Frontal cortex (tissue), 4 donors: ENCODE results near the gene DUOX2. TPM values are rescaled to one million over a fixed set of nuclear protein-coding genes. Genes with fewer than 3 reads are reported as not detected.

Experiments used
- DNase-seq, 2 donors: peaks; one replicate each; pipeline ENCODE4 v3.0.0; 2012; ENCODE audit warnings: low spot score in 2 of 2
- FAIRE-seq: peaks from 2 replicates; lab custom pipeline; 2012; peaks lifted over from hg19 to GRCh38; lab: Jason Lieb, UNC
- total RNA-seq: library from RNA; depleted of rRNA; stranded (reverse); fragments of >200 nt; gene quantifications from one replicate; pipeline ENCODE4 v1.2.3, GENCODE V29; 2014
- donor health status: control.
- donor health status: control.
- donor health status: control.

The DUOX2 gene
- total RNA-seq: not detected

DNA sequence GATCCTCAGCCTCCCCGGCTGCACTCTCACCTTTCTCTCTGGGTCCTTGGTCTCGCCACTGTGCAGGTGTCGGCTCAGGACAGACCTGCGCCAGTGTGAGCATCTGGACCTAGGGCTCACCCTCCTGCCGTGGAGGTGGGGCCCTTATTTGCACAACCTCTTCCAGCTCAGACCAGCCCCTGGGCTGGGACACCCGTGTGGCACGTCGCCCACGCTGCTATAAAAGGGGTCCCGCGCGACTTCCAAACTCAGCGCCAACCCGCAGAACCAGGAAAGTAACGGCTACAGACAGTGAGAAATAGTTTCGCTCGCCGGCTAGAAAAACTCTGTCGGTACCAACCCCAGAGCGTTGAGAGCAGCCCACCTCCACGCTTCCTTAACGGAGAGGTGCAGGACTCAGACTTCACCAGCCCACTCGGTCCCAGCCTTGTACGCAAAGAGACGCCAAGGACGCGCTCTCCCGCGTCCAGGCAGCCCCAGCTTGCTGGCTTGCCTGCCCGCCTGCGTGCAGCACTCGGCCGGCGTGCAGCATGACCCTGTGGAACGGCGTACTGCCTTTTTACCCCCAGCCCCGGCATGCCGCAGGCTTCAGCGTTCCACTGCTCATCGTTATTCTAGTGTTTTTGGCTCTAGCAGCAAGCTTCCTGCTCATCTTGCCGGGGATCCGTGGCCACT lies at the start of gene DUOX2, which contains the start of gene DUOXA2:
DUOX2 (minus strand) TSS at position 97 of the 675 bp plus-strand sequence. CDS start 761 bp downstream, outside the sequence.
DUOXA2 (plus strand) TSS at position 251 of the 675 bp plus-strand sequence; CDS start at position 531, 280 bp downstream.
- FAIRE-seq (no peak), DNase-seq (peak in 1 of 2 donors; percentile 28)

DNA sequence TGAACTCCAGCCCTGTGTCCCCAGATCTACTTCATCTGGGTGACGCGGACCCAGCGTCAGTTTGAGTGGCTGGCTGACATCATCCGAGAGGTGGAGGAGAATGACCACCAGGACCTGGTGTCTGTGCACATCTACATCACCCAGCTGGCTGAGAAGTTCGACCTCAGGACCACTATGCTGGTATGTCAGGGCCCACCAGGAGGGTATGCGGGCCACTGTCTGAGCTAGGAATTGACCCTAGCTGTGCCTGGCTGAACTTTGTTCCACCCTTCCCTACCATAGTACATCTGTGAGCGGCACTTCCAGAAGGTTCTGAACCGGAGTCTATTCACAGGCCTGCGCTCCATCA lies 49.5 kb upstream of the DUOX2 start:
- no peak for DNase-seq
- FAIRE-seq: no peak

DNA sequence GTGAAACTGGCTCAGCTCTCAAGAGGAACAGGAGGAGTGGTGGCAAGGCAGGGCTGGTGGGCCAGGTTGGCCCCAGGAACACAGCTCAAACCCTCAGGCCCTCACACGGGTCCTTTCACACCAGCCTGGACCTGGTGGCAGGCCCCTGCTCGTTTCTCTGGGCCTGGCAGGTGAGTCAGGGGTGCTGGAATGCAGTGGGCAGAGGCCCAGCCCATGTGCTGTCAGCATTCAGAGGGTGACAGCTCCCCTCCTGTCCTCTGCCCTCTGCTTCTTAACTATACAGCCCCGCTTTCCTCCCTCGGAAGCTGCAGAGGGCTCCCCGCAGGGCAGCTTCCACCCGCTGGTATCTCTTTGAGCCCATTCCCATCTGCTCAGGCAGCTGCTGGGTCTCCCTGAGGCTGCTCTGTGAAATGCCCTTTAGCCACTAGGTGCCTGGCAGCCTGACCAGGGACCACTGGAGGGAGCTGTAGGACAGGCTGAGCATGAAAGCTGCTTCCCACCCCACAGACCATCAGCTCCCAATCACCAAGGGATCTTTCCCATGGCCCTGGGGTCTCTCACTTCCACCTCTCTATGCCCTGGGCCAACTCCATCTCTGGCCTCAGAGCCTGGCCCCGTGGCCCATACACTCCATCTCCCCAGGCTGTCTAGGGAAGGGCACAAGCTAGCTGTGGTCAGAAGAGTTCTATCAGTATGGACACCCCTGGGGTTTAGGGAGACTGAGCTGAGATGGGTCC lies 49.0 kb upstream of the DUOX2 start:
- no peak for FAIRE-seq
- DNase-seq: peak; percentile 78 to 92

- DNase-seq: no peak
Measured at GRCh38 chr15:45161666-45162065, 47.7 kb upstream of the DUOX2 start.

GRCh38 chr15:45157974-45158373 lies 44.0 kb upstream of the DUOX2 start:
- no peak for FAIRE-seq
- DNase-seq: peak; percentile 47 to 57

More at GRCh38 chr15:45161666-45162065, 47.7 kb upstream of the DUOX2 start:
- no peak for FAIRE-seq

- FAIRE-seq: no peak
- DNase-seq: no peak
Measured at GRCh38 chr15:45156744-45157455, 42.9 kb upstream of the DUOX2 start.

DNA sequence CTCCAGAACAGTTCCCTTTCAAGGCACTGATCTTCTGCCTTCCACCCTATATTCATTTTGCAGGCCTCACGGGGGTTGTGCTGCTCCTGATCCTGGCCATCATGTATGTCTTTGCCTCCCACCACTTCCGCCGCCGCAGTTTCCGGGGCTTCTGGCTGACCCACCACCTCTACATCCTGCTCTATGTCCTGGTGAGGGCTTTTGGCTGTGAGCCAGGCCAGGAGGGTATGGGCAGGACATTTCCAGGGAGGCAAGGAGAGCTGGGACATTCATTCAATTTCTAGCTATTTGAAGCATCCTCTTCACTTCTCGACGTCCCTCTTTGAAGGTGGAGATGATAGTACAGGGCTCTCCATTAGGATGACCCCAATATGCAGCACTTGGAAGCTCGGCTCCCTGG lies 41.8 kb upstream of the DUOX2 start:
- FAIRE-seq (no peak), DNase-seq (no peak)

DNA sequence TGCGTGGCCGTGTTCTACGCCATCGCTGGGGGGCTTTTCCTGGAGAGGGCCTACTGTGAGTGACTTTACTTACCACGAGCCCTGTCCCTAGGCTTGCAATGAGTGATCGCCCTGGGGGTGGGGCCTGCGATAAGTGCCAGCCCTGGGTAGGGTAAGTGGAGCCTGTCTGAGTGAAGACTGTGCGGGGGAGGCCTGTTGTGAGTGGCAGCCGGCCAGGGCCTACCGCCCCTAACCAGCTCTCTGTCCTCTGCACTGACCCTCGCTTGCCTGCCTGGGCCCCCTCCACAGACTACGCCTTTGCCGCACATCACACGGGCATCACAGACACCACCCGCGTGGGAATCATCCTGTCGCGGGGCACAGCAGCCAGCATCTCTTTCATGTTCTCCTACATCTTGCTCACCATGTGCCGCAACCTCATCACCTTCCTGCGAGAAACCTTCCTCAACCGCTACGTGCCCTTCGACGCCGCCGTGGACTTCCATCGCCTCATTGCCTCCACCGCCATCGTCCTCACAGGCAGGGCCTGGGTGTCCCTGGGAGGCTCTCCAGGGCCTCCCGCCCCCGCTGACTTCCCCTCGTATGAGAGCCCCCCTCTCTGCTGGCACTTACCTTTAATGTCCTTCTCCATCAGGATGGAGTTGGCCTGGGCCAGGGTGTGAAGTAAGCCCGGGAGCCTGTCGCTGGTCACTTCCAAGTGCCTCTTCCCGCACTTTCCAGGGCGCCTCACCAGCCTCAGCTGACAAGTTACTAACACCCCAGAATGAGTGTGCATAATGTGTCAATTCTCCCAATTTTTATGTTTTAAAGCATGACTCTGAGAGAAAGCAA lies 38.2 kb upstream of the DUOX2 start:
- FAIRE-seq (no peak), DNase-seq (no peak)

GRCh38 chr15:45150997-45151396 lies 37.0 kb upstream of the DUOX2 start:
- DNase-seq (no peak), FAIRE-seq (no peak)

GRCh38 chr15:45150481-45150880 lies 36.5 kb upstream of the DUOX2 start:
- DNase-seq (no peak), FAIRE-seq (no peak)

- DNase-seq: no peak
Measured at GRCh38 chr15:45149060-45149459, 35.1 kb upstream of the DUOX2 start.

GRCh38 chr15:45148076-45149059 lies 34.4 kb upstream of the DUOX2 start:
- DNase-seq (no peak), FAIRE-seq (no peak)

More at GRCh38 chr15:45149060-45149459, 35.1 kb upstream of the DUOX2 start:
- FAIRE-seq: no peak

- DNase-seq (no peak), FAIRE-seq (no peak)
Measured at GRCh38 chr15:45147606-45148005, 33.6 kb upstream of the DUOX2 start.

DNA sequence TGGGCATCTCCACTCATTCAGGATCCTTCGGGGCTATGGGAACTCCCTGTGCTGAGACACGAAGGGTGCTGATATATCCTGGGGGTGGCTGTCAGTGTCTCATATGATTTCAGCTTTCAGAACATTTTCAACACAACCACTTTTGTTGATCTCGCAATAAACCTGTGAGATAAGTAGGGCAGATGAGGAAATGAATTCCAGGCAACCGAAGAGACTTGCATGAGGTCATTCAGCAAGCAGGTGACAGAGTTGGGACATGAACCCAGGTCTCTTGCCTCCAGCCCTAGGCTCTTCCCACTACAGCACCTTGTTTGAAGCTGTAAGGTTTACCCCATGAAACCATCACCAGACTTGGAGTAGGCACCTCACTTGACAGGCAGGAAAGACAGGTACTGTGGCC lies 32.4 kb upstream of the DUOX2 start:
- no peak for FAIRE-seq

DNA sequence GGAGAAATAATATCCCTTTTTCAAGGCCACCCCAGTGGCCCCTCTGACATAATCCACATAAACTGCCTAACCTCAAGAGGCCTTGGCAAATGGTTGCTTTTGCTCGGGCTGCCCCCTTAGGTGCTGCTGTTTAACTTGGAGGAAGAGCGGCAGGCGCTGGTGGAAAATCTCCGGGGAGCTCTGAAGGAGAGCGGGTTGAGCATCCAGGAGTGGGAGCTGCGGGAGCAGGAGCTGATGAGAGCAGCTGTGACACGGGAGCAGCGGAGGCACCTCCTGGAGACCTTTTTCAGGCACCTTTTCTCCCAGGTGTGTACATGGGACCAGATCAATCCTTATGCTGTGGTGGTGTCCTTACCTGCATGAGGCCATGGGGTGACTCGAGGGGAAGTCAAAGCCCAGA lies 30.8 kb upstream of the DUOX2 start:
- FAIRE-seq (no peak), DNase-seq (no peak)

More for the DNA sequence above, 32.4 kb upstream of the DUOX2 start:
- DNase-seq: no peak

DNA sequence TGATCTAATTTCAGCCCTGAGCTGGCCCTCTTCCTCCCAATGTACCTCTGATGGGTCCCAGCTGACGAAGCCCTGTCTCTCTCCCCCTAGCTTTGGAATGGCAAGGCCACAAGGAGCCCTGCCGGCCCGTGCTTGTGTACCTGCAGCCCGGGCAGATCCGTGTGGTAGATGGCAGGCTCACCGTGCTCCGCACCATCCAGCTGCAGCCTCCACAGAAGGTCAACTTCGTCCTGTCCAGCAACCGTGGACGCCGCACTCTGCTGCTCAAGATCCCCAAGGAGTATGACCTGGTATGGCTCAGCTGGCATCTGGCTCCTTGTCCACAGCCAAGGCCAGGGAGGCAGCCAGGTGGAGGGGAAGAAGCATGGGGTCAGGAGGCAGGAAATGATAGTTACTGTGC lies 30.0 kb upstream of the DUOX2 start:
- no peak for DNase-seq
- FAIRE-seq: no peak

DNA sequence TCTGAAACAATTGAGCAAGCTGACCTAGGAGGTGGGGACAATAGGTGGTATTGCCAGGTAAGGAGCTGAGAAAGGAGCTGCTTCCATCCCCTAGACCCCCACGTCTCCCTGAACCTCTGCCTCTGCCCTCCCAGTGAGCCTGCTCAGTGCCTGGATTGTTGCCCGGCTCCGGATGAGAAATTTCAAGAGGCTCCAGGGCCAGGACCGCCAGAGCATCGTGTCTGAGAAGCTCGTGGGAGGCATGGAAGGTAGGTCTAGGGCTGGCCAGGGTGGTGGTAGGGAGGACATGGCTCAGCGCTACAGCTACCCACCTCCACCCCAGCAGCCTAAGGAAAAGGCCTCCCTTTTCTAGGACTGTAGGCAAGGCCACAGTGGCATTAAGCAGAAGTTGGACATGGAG lies 29.1 kb upstream of the DUOX2 start:
- DNase-seq (no peak), FAIRE-seq (no peak)

DNA sequence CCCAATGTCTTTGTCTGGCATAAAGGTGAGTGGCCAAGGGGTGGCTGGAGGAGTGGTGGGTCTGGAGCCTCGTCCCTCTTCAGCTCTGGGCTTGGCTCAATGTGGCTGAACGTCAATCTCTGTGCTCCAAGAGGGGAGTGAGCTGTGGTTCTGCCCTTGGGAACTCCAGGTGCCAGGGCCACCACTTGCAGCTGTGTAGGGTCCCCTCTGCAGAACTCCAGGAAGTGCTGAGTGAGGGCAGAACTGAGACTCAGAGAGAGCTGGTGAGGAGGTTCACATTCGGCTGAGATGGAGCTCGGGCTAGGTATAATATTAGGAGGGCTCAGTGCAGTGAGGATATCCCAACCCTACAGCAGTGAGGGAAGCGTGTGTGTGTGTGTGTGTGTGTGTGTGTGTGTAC lies 27.4 kb upstream of the DUOX2 start:
- FAIRE-seq (no peak), DNase-seq (no peak)
